Endothelial cell (in vitro differentiated cells): ENCODE results near the gene MRPL37. TPM values are rescaled to one million over a fixed set of nuclear protein-coding genes. Genes with fewer than 3 reads are reported as not detected.

Experiments used
- DNase-seq: peaks from one replicate; pipeline ENCODE4 v3.0.0; 2021; ENCODE audit warnings: low spot score
- H3K27ac Mint-ChIP-seq: one replicate; pipeline ENCODE4 v1.8.0; 2021; ENCODE audit warnings: mixed read lengths, inconsistent platforms; ENCODE audit not compliant: unreplicated experiment
- H3K27me3 Mint-ChIP-seq: one replicate; pipeline ENCODE4 v1.8.0; 2021; ENCODE audit warnings: mild to moderate bottlenecking, moderate library complexity, mixed read lengths, inconsistent platforms; ENCODE audit not compliant: unreplicated experiment
- H3K36me3 Mint-ChIP-seq: one replicate; pipeline ENCODE4 v1.8.0; 2021; ENCODE audit warnings: mild to moderate bottlenecking, low read depth, mixed read lengths, inconsistent platforms; ENCODE audit not compliant: unreplicated experiment
- H3K4me1 Mint-ChIP-seq: one replicate; pipeline ENCODE4 v1.8.0; 2021; ENCODE audit warnings: mild to moderate bottlenecking, mixed read lengths, inconsistent platforms; ENCODE audit not compliant: unreplicated experiment
- H3K4me3 Mint-ChIP-seq: one replicate; pipeline ENCODE4 v1.8.0; 2021; ENCODE audit warnings: mild to moderate bottlenecking, mixed read lengths, inconsistent platforms; ENCODE audit not compliant: unreplicated experiment
- H3K9me3 Mint-ChIP-seq: one replicate; pipeline ENCODE4 v1.8.0; 2021; ENCODE audit warnings: mixed read lengths, inconsistent platforms; ENCODE audit not compliant: unreplicated experiment
- CTCF ChIP-seq: fragments of 200-600 bp; sonication (generic); IDR thresholded peaks from one replicate; pipeline ENCODE4 v1.5.0; 2021; ENCODE audit warnings: antibody characterized with exemption; ENCODE audit not compliant: unreplicated experiment
- total RNA-seq: library from RNA; stranded (reverse); fragmentation: NEBNext Ultra II Directional; extraction: Animal tissue kit (Norgen Biotek cat#: 25700); gene quantifications from one replicate; pipeline ENCODE4 v1.2.1, GENCODE V29; 2021; ENCODE audit not compliant: unreplicated experiment

Gene MRPL37
- total RNA-seq, 1 donor from 2014 or later = 63.1 TPM

- Mint-ChIP-seq H3K4me3 (no peak overlapping the region), H3K27ac (no peak overlapping the region), H3K27me3 (peaks cover 13% of the 10 kb centered on the region), H3K4me1 (peaks cover 21% of the 10 kb centered on the region), H3K9me3 (no peaks in the 10 kb centered on the region), H3K36me3 (peaks cover 29% of the 10 kb centered on the region)
- DNase-seq = no peak
- TF ChIP-seq CTCF = no peak
Observed at GRCh38 chr1:54221867-54222484, 22.0 kb downstream of the MRPL37 start.

- peaks cover 19% of the 10 kb centered on the region for H3K4me1 Mint-ChIP-seq
- H3K27ac Mint-ChIP-seq = peak overlapping the region; percentile 46
- no peak overlapping the region for H3K4me3 Mint-ChIP-seq
Observed at GRCh38 chr1:54222711-54223110, 22.7 kb downstream of the MRPL37 start.

GRCh38 chr1:54223441-54224202, 23.7 kb downstream of the MRPL37 start:
- no peak overlapping the region for H3K4me3 Mint-ChIP-seq
- H3K27ac Mint-ChIP-seq = no peak overlapping the region
- peaks cover 15% of the 10 kb centered on the region for H3K27me3 Mint-ChIP-seq
- no peaks in the 10 kb centered on the region for H3K9me3 Mint-ChIP-seq
- no peak for TF ChIP-seq CTCF
- H3K36me3 Mint-ChIP-seq = peaks cover 21% of the 10 kb centered on the region
- DNase-seq = no peak
- peaks cover 15% of the 10 kb centered on the region for H3K4me1 Mint-ChIP-seq

More at GRCh38 chr1:54222711-54223110, 22.7 kb downstream of the MRPL37 start:
- no peak for TF ChIP-seq CTCF
- DNase-seq = no peak
- peaks cover 13% of the 10 kb centered on the region for H3K27me3 Mint-ChIP-seq
- no peaks in the 10 kb centered on the region for H3K9me3 Mint-ChIP-seq
- H3K36me3 Mint-ChIP-seq = peaks cover 23% of the 10 kb centered on the region

- peaks cover 15% of the 10 kb centered on the region for H3K27me3 Mint-ChIP-seq
- no peaks in the 10 kb centered on the region for H3K9me3 Mint-ChIP-seq
- no peak for DNase-seq
- H3K36me3 Mint-ChIP-seq = peaks cover 20% of the 10 kb centered on the region
- peaks cover 10% of the 10 kb centered on the region for H3K4me1 Mint-ChIP-seq
- no peak overlapping the region for H3K4me3 Mint-ChIP-seq
- TF ChIP-seq CTCF = no peak
- H3K27ac Mint-ChIP-seq = no peak overlapping the region
Observed at GRCh38 chr1:54224233-54224632, 24.3 kb downstream of the MRPL37 start.

GRCh38 chr1:54225378-54225777, 25.4 kb downstream of the MRPL37 start:
- no peak for TF ChIP-seq CTCF
- DNase-seq = no peak
- peaks cover 11% of the 10 kb centered on the region for H3K27me3 Mint-ChIP-seq
- H3K4me3 Mint-ChIP-seq = peak overlapping the region; percentile 21
- peaks cover 16% of the 10 kb centered on the region for H3K36me3 Mint-ChIP-seq
- peak overlapping the region; percentile 48 for H3K27ac Mint-ChIP-seq
- no peaks in the 10 kb centered on the region for H3K9me3 Mint-ChIP-seq
- peaks cover 4% of the 10 kb centered on the region for H3K4me1 Mint-ChIP-seq
